Right atrium auricular region (tissue), 2 donors: Measurements from ENCODE around the gene SKAP1. TPM values are rescaled to one million over a fixed set of nuclear protein-coding genes. Genes with fewer than 3 reads are reported as not detected.

Experiments
- DNase-seq: peaks from one replicate; pipeline ENCODE4 v3.0.0-alpha.2; 2019; ENCODE audit warnings: low spot score
- H3K27ac ChIP-seq, 2 donors: fragments of 200-600 bp; sonication (generic); 1 replicate in 1 of 2; 2 replicates in 1 of 2; pipeline ENCODE4 v1.5.1; 2016 to 2019
- H3K27me3 ChIP-seq, 2 donors: fragments of 200-600 bp; sonication (generic); one replicate each; pipeline versions ENCODE4 v1.5.1 to v1.6.0; 2017 to 2019
- H3K36me3 ChIP-seq: fragments of 200-600 bp; sonication (generic); one replicate; pipeline ENCODE4 v1.5.1; 2016
- H3K4me1 ChIP-seq, 2 donors: fragments of 200-600 bp; sonication (generic); one replicate each; pipeline versions ENCODE4 v1.5.1 to v1.6.0; 2017 to 2019
- H3K4me3 ChIP-seq, 2 donors: fragments of 200-600 bp; sonication (generic); 1 replicate in 1 of 2; 2 replicates in 1 of 2; pipeline ENCODE4 v1.5.1; 2017 to 2019; ENCODE audit warnings: mild to moderate bottlenecking in 1 of 2, moderate library complexity in 1 of 2
- H3K9me3 ChIP-seq, 2 donors: fragments of 200-600 bp; sonication (generic); one replicate each; pipeline ENCODE4 v1.5.1; 2019
- CTCF ChIP-seq, 2 donors: fragments of 200-600 bp; sonication (generic); IDR thresholded peaks; one replicate each; pipeline ENCODE4 v1.5.1; 2019; ENCODE audit warnings: antibody characterized with exemption in 2 of 2
- total RNA-seq, 2 donors: library from RNA; depleted of rRNA; stranded (reverse); fragments of >200 nt; gene quantifications; one replicate each; pipeline ENCODE4 v1.1.0, GENCODE V29; 2016

SKAP1 gene
- total RNA-seq, 2 donors from 2014 or later: not detected

- Histone ChIP-seq H3K4me3 (no peak overlapping the region), H3K27me3 (peaks cover 0 to 8% of the 10 kb centered on the region in 2 donors), H3K9me3 (no peaks in the 10 kb centered on the region), H3K4me1 (no peaks in the 10 kb centered on the region), H3K27ac (no peak overlapping the region), H3K36me3 (no peaks in the 10 kb centered on the region)
- DNase-seq: no peak
- TF ChIP-seq CTCF (IDR thresholded peaks at IDR 0.05): no peak
Measured at GRCh38 chr17:48307255-48307654, 122.8 kb downstream of the SKAP1 start.

GRCh38 chr17:48301002-48301401 lies 129.0 kb downstream of the SKAP1 start:
- no peak for TF ChIP-seq CTCF (IDR thresholded peaks at IDR 0.05)
- no peak for DNase-seq
- no peak overlapping the region for H3K27ac ChIP-seq

GRCh38 chr17:48299760-48300159 lies 130.3 kb downstream of the SKAP1 start:
- Histone ChIP-seq H3K27me3 (no peaks in the 10 kb centered on the region), H3K9me3 (no peaks in the 10 kb centered on the region), H3K27ac (no peak overlapping the region), H3K4me3 (no peak overlapping the region), H3K36me3 (no peaks in the 10 kb centered on the region), H3K4me1 (no peaks in the 10 kb centered on the region)
- no peak for DNase-seq
- TF ChIP-seq CTCF (IDR thresholded peaks at IDR 0.05): no peak

More at GRCh38 chr17:48301002-48301401, 129.0 kb downstream of the SKAP1 start:
- H3K4me3 ChIP-seq: no peak overlapping the region
- H3K4me1 ChIP-seq: no peaks in the 10 kb centered on the region
- no peaks in the 10 kb centered on the region for H3K36me3 ChIP-seq
- no peaks in the 10 kb centered on the region for H3K27me3 ChIP-seq
- H3K9me3 ChIP-seq: no peaks in the 10 kb centered on the region

GRCh38 chr17:48297825-48298224 lies 132.2 kb downstream of the SKAP1 start:
- DNase-seq: no peak

GRCh38 chr17:48296453-48296852 lies 133.6 kb downstream of the SKAP1 start:
- Histone ChIP-seq H3K4me3 (no peak overlapping the region), H3K36me3 (no peaks in the 10 kb centered on the region), H3K9me3 (no peaks in the 10 kb centered on the region), H3K27ac (no peak overlapping the region), H3K27me3 (no peaks in the 10 kb centered on the region), H3K4me1 (no peaks in the 10 kb centered on the region)
- no peak for TF ChIP-seq CTCF (IDR thresholded peaks at IDR 0.05)
- no peak for DNase-seq

More at GRCh38 chr17:48297825-48298224, 132.2 kb downstream of the SKAP1 start:
- Histone ChIP-seq H3K9me3 (no peaks in the 10 kb centered on the region), H3K4me1 (no peaks in the 10 kb centered on the region), H3K27ac (no peak overlapping the region), H3K36me3 (no peaks in the 10 kb centered on the region), H3K27me3 (no peaks in the 10 kb centered on the region), H3K4me3 (no peak overlapping the region)
- TF ChIP-seq CTCF (IDR thresholded peaks at IDR 0.05): no peak
